K562 (cell line): Measurements from ENCODE around the gene FAM43B. TPM values are rescaled to one million over a fixed set of nuclear protein-coding genes. Genes with fewer than 3 reads are reported as not detected.

Source experiments
- DPF2 ChIP-seq: fragments of 450-650 bp; IDR thresholded peaks from 2 replicates; pipeline ENCODE4 v1.6.1; 2016
- ETV1 ChIP-seq: fragments of 450-650 bp; conservative IDR thresholded peaks from 2 replicates; pipeline ENCODE4 v1.6.1; 2016; ENCODE audit warnings: missing genetic modification characterization, control low read depth, low read depth, missing compliant biosample characterization
- HDAC3 ChIP-seq: fragments of 450-650 bp; IDR thresholded peaks from 2 replicates; pipeline ENCODE4 v1.6.1; 2018; ENCODE audit warnings: borderline replicate concordance, mild to moderate bottlenecking, moderate library complexity; ENCODE audit not compliant: partially characterized antibody
- HMG20A ChIP-seq: fragments of 450-650 bp; formaldehyde crosslinking; conservative IDR thresholded peaks from 2 replicates; pipeline ENCODE4 v1.4.0; 2020; ENCODE audit warnings: mild to moderate bottlenecking, mixed read lengths
- ILF3 ChIP-seq: fragments of 450-650 bp; IDR thresholded peaks from 2 replicates; pipeline ENCODE4 v1.6.1; 2018; ENCODE audit warnings: antibody characterized with exemption, mild to moderate bottlenecking, moderate library complexity, borderline replicate concordance
- LCOR ChIP-seq: sonication (generic); formaldehyde crosslinking; IDR thresholded peaks from 2 replicates; pipeline ENCODE4 v1.8.0; 2022; ENCODE audit warnings: mild to moderate bottlenecking, missing genetic modification reagents
- MEIS2 ChIP-seq: fragments of 450-650 bp; IDR thresholded peaks from 2 replicates; pipeline ENCODE4 v1.6.1; 2014; ENCODE audit warnings: mild to moderate bottlenecking; ENCODE audit not compliant: partially characterized antibody
- MXI1 ChIP-seq: IDR thresholded peaks from 2 replicates; pipeline ENCODE4 v1.6.1; 2011; ENCODE audit warnings: low read depth, mild to moderate bottlenecking, improper control_type of control experiment, low read length
- NFATC3 ChIP-seq: fragments of 450-650 bp; IDR thresholded peaks from 2 replicates; pipeline ENCODE4 v1.6.1; 2017; ENCODE audit warnings: mild to moderate bottlenecking
- NFIX ChIP-seq: fragments of 250-450 bp; sonication (Bioruptor Pico); IDR thresholded peaks from 2 replicates; pipeline ENCODE4 v1.4.0; 2020; ENCODE audit warnings: low read depth, mild to moderate bottlenecking, moderate library complexity
- NUFIP1 ChIP-seq: fragments of 450-650 bp; IDR thresholded peaks from 2 replicates; pipeline ENCODE4 v1.6.1; 2018; ENCODE audit not compliant: partially characterized antibody
- SIX5 ChIP-seq, 2 experiments: IDR thresholded peaks; 2 replicates each; pipeline ENCODE4 v1.6.1; 2011; ENCODE audit warnings: low read length in 2 of 2, borderline replicate concordance in 1 of 2, low read depth in 1 of 2, mild to moderate bottlenecking in 1 of 2, moderate library complexity in 1 of 2; ENCODE audit not compliant: insufficient read depth in 1 of 2
- SMAD3 ChIP-seq: fragments of 450-650 bp; formaldehyde crosslinking; conservative IDR thresholded peaks from 2 replicates; pipeline ENCODE4 v1.4.0; 2020; ENCODE audit warnings: mild to moderate bottlenecking
- SMARCA5 ChIP-seq: fragments of 450-650 bp; IDR thresholded peaks from 2 replicates; pipeline ENCODE4 v1.6.1; 2016
- SP2 ChIP-seq: IDR thresholded peaks from 2 replicates; pipeline ENCODE4 v1.6.1; 2011; ENCODE audit warnings: mild to moderate bottlenecking, low read depth, low read length, moderate library complexity; ENCODE audit not compliant: poor library complexity, severe bottlenecking; ENCODE audit errors: extremely low read depth
- TAF7 ChIP-seq: fragments of 450-650 bp; IDR thresholded peaks from 2 replicates; pipeline ENCODE4 v1.6.1; 2016; ENCODE audit warnings: missing genetic modification characterization, missing compliant biosample characterization
- ZNF12 ChIP-seq: sonication (generic); formaldehyde crosslinking; IDR thresholded peaks from 2 replicates; pipeline ENCODE4 v1.4.0; 2020; ENCODE audit warnings: mild to moderate bottlenecking, missing genetic modification reagents
- polyA plus RNA-seq, 8 experiments: library from polyadenylated mRNA; depleted of rRNA in 4 of 8; stranded (reverse) in 5 of 8; unstranded in 3 of 8; fragments of >200 nt; fragmentation: Nextera tagmentation in 2 of 8; fragmentation: Illumina TruSeq in 1 of 8; extraction: Ambion mirVana in 2 of 8; extraction: Trizol in 1 of 8; gene quantifications; 2 replicates each; pipeline versions ENCODE4 v1.2.1 to v1.2.3, GENCODE V29; 2011 to 2014; ENCODE audit warnings: inconsistent platforms in 1 of 8, missing spikeins in 1 of 8
- total RNA-seq, 7 experiments: library from RNA; depleted of rRNA in 6 of 7; stranded (reverse); fragments of >200 nt in 6 of 7; fragmentation: Illumina TruSeq in 2 of 7; extraction: Trizol in 2 of 7; gene quantifications; 2 replicates each; pipeline versions ENCODE4 v1.2.1 to v1.2.3, GENCODE V29; 2011 to 2021; ENCODE audit warnings: low replicate concordance in 1 of 7
- TF ChIP-seq, protein P1 (sequence below): fragments of 250-450 bp; sonication (Bioruptor Pico); IDR thresholded peaks from 2 replicates; pipeline ENCODE4 v1.8.0; 2021; ENCODE audit warnings: mild to moderate bottlenecking, moderate library complexity
- TF ChIP-seq, protein P2 (sequence below): fragments of 450-650 bp; IDR thresholded peaks from one replicate; pipeline ENCODE4 v1.6.1; 2018; ENCODE audit warnings: mild to moderate bottlenecking, moderate library complexity; ENCODE audit not compliant: partially characterized antibody
- TF ChIP-seq, protein P3 (sequence below): conservative IDR thresholded peaks from 2 replicates; pipeline ENCODE4 v1.6.1; 2011; ENCODE audit warnings: low read depth, mild to moderate bottlenecking, low read length; ENCODE audit not compliant: control insufficient read depth
- TF ChIP-seq, protein P4 (sequence below): fragments of 250-450 bp; sonication (Bioruptor Pico); IDR thresholded peaks from 2 replicates; pipeline ENCODE4 v1.4.0; 2020; ENCODE audit warnings: mild to moderate bottlenecking, moderate library complexity

FAM43B gene
- total and polyA plus RNA-seq, 9 of the 15 experiments (the other 6 are each of a cell fraction or from before 2014, with no cell fraction given) = not detected

DNA sequence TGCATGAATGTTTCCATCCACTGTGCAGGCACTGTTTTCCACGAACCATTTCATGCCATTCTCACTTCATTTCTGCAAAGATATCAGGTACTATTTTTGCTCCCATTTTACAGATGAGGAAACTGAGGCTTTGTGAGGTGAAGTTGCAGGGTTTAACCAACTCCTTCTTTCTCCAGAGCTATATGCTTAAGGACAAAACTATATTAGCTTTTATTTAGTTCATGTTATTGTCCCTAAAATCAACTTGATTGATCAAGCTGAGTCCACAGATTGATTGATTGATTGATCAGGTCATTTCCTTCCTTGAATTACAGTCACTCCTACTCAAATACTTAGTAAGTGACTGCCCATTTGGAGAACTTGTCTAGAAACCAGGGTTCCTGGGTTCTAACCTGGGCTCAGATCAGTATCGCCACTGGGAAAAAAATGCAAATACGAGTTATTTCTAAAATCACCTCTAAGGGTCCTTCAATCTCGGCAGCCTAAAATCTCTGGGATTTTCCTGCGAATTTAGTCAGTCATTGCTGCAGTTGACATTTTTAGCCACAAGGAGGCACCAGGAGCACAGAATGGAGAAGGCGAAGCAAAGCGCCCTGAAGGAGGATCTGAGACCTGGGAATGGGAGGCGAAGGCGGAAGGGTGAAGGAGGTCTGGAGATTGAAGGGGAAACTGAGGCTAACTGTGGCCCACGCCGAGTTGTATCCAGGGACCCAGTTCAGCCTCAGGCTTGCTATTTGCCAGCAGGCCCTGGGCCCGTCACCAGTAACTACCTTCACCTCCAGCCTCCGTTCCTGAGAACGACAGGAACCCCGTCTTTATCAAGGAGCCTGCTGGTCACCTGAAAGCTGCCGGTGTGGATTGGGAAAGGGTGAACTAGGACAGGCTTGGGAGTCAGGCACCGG, 30.2 kb upstream of the FAM43B start (continued):
- TF ChIP-seq NFATC3 (no peak), NUFIP1 (no peak), ILF3 (no peak), MXI1 (no peak), NFIX (CRISPR knock-in tag) (no peak), SMAD3 (CRISPR knock-in tag) (no peak), SMARCA5 (peak; percentile 82), HDAC3 (no peak), HMG20A (CRISPR knock-in tag) (no peak), LCOR (peak; percentile 53; the same call in 1 of the 2 replicates), ETV1 (tag) (no peak; the same call in 1 of the 2 replicates), ZNF12 (CRISPR knock-in tag) (no peak), SP2 (no peak), DPF2 (no peak; the same call in 1 of the 2 replicates), TAF7 (no peak), MEIS2 (no peak), SIX5 (IDR thresholded peaks at IDR 0.05; ENCODE audit: borderline replicate concordance in 1 of 2, insufficient read depth in 1 of 2, low read depth in 1 of 2, low read length in 2 of 2) (no peak)
- TF ChIP-seq, protein P1, sequence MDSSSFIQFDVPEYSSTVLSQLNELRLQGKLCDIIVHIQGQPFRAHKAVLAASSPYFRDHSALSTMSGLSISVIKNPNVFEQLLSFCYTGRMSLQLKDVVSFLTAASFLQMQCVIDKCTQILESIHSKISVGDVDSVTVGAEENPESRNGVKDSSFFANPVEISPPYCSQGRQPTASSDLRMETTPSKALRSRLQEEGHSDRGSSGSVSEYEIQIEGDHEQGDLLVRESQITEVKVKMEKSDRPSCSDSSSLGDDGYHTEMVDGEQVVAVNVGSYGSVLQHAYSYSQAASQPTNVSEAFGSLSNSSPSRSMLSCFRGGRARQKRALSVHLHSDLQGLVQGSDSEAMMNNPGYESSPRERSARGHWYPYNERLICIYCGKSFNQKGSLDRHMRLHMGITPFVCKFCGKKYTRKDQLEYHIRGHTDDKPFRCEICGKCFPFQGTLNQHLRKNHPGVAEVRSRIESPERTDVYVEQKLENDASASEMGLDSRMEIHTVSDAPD = no peak
- TF ChIP-seq, protein P2, sequence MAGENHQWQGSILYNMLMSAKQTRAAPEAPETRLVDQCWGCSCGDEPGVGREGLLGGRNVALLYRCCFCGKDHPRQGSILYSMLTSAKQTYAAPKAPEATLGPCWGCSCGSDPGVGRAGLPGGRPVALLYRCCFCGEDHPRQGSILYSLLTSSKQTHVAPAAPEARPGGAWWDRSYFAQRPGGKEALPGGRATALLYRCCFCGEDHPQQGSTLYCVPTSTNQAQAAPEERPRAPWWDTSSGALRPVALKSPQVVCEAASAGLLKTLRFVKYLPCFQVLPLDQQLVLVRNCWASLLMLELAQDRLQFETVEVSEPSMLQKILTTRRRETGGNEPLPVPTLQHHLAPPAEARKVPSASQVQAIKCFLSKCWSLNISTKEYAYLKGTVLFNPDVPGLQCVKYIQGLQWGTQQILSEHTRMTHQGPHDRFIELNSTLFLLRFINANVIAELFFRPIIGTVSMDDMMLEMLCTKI = no peak
- TF ChIP-seq, protein P3, sequence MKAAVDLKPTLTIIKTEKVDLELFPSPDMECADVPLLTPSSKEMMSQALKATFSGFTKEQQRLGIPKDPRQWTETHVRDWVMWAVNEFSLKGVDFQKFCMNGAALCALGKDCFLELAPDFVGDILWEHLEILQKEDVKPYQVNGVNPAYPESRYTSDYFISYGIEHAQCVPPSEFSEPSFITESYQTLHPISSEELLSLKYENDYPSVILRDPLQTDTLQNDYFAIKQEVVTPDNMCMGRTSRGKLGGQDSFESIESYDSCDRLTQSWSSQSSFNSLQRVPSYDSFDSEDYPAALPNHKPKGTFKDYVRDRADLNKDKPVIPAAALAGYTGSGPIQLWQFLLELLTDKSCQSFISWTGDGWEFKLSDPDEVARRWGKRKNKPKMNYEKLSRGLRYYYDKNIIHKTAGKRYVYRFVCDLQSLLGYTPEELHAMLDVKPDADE = no peak
- TF ChIP-seq, protein P4, sequence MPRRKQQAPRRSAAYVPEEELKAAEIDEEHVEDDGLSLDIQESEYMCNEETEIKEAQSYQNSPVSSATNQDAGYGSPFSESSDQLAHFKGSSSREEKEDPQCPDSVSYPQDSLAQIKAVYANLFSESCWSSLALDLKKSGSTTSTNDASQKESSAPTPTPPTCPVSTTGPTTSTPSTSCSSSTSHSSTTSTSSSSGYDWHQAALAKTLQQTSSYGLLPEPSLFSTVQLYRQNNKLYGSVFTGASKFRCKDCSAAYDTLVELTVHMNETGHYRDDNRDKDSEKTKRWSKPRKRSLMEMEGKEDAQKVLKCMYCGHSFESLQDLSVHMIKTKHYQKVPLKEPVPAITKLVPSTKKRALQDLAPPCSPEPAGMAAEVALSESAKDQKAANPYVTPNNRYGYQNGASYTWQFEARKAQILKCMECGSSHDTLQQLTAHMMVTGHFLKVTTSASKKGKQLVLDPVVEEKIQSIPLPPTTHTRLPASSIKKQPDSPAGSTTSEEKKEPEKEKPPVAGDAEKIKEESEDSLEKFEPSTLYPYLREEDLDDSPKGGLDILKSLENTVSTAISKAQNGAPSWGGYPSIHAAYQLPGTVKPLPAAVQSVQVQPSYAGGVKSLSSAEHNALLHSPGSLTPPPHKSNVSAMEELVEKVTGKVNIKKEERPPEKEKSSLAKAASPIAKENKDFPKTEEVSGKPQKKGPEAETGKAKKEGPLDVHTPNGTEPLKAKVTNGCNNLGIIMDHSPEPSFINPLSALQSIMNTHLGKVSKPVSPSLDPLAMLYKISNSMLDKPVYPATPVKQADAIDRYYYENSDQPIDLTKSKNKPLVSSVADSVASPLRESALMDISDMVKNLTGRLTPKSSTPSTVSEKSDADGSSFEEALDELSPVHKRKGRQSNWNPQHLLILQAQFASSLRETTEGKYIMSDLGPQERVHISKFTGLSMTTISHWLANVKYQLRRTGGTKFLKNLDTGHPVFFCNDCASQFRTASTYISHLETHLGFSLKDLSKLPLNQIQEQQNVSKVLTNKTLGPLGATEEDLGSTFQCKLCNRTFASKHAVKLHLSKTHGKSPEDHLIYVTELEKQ (CRISPR knock-in tag) = no peak
